Pericardium fibroblast (primary cell): ENCODE results near the gene UACA. TPM values are rescaled to one million over a fixed set of nuclear protein-coding genes. Genes with fewer than 3 reads are reported as not detected.

Source experiments
- total RNA-seq: library from RNA; depleted of rRNA; stranded (reverse); fragments of >200 nt; gene quantifications from 2 replicates; pipeline ENCODE4 v1.2.3, GENCODE V29; 2015

Gene UACA, protein sequence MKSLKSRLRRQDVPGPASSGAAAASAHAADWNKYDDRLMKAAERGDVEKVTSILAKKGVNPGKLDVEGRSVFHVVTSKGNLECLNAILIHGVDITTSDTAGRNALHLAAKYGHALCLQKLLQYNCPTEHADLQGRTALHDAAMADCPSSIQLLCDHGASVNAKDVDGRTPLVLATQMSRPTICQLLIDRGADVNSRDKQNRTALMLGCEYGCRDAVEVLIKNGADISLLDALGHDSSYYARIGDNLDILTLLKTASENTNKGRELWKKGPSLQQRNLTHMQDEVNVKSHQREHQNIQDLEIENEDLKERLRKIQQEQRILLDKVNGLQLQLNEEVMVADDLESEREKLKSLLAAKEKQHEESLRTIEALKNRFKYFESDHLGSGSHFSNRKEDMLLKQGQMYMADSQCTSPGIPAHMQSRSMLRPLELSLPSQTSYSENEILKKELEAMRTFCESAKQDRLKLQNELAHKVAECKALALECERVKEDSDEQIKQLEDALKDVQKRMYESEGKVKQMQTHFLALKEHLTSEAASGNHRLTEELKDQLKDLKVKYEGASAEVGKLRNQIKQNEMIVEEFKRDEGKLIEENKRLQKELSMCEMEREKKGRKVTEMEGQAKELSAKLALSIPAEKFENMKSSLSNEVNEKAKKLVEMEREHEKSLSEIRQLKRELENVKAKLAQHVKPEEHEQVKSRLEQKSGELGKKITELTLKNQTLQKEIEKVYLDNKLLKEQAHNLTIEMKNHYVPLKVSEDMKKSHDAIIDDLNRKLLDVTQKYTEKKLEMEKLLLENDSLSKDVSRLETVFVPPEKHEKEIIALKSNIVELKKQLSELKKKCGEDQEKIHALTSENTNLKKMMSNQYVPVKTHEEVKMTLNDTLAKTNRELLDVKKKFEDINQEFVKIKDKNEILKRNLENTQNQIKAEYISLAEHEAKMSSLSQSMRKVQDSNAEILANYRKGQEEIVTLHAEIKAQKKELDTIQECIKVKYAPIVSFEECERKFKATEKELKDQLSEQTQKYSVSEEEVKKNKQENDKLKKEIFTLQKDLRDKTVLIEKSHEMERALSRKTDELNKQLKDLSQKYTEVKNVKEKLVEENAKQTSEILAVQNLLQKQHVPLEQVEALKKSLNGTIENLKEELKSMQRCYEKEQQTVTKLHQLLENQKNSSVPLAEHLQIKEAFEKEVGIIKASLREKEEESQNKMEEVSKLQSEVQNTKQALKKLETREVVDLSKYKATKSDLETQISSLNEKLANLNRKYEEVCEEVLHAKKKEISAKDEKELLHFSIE (N-terminal part only)
- total RNA-seq, result 33.1 and 36.4 TPM in 2 replicates

GRCh38 chr15:70763120-70763949, at the start of gene UACA:
Gene UACA, minus strand, starts transcription at chr15:70763558. Its CDS starts 151 bp downstream, at chr15:70763407.

Other genes starting within 250 kb of the UACA start
- gene LARP6, start 90.6 kb upstream of the UACA start, total RNA-seq, result 51.9 and 79.8 TPM in 2 replicates
- 2.2 and 2.5 TPM in 2 replicates for gene THAP10, start 128.9 kb upstream of the UACA start, total RNA-seq
- 3.2 and 26.6 TPM in 2 replicates for gene LRRC49, start 129.3 kb upstream of the UACA start, total RNA-seq